GM21786 (cell line): ENCODE data around the gene CDK5RAP3.
A peak's percentile ranks its signal among the peaks of the same experiment; 100 is the strongest.

Experiments used
- ATAC-seq: cut with Tn5 transposase; IDR thresholded peaks from one replicate; pipeline ENCODE4 v1.9.1; 2021; ENCODE audit not compliant: unreplicated experiment

CDK5RAP3 gene

DNA sequence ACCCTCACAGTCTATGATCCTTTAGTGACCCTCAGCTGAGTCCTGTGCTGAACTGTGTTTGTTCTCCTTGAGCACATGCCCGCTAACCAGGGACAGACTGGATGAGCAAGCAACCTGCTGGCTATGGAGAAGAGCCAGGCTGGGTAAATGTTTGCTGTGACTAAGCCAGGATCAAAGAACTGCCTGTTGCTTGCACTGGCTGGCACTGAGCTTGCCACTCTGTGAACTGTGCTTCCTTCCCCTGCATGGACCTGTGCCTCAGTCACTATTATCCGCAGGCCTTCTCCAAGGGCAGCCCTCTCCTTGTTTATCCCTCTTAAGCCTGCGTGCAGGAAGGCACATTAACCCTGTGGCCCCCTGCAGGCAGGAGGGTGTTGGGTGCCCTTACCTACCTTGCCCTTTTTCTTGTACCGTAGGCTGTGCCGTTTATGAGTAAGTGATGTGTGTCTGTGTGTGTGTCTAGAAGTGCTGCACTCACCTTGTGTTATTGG is 22.2 kb upstream of the CDK5RAP3 start:
- no peak for ATAC-seq

DNA sequence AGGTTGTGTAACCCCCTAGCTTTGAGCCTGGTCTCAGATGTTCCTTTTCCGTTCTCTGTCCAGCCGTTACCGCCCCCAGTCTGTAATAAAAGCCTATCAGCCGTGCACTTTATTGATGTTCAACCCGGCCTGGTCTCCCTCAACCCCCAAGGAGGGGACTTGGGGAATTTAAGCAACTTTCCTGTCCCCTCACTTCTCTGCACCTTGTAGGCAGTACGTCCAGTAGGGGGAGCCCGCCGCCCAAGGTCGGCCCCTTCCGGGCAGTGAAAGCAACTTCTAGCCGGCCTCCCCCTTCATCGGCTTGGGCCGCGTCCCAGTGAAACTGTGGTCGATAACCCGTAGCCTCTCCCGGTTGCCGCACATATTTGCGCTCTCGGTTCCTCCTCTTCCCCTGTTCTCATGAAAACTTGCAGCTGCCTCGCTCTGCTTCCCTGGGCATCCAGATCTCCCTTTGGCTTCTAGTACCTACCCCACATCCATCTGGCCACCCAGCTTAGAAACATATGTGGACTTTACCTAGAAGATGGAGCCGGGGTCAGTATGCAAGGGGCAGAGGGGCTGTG is 21.6 kb upstream of the CDK5RAP3 start:
- ATAC-seq: peak; percentile 65

- ATAC-seq: no peak
Observed at GRCh38 chr17:47949946-47950345, 21.0 kb upstream of the CDK5RAP3 start.

DNA sequence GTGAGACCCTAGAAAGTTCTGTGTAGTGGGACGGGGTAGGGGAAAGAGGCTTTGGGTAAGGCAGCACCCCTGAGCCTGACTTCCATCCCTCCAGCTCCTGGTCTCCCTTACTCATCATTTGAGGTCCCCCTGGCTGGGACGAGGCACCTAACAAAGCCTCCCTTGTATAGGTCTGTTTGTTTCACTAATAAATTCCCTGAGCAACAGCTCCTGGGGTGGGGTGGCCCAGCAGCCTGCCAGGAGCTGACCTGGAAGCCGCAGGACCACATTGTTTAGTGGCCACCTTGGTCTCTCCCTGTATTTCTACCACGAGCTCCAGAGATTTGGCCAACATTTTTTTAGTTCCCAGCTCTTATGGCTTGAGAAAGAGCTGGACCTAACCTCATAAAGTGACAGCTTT is 20.5 kb upstream of the CDK5RAP3 start:
- ATAC-seq: no peak

DNA sequence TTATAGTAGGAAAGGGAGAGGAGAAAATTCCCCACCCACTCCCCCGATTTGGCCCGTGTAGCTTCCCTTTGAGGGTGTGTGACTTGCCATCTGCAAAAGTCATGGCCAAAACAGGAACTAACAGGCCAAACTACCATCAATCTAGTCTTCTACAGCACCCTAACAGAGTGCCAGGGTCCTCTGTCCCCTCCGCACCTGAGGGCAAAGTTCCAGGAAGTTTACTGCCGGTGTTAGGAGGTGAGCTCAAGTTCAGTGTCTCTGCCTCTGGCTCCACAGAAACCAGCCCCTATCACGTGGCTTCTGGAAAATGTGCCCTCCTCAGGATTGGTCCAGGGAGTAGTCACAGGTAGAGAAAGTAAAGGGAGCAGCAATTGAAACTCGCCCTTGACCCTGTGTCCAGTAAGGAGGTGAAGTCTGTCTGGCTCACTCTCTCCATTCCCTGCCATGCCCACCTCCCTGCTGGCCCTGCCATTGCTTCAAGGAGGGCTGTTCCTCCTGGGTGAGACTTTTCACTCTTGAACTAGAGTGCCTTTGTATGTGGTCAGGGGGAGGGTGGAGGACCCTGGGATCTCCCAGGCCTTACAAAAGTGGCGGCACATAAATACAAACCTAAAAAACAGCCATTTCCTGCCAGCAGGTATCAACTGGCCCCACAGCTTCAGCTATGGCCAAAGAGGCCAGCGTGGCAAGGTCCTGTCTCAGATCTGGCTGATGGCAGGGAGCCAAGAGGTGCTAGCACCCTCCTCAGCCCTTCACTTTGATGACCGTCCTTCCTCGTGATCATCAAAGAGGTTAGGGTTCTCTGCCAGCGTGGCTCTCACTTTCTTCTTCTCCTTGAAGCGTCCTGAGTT is 18.5 kb upstream of the CDK5RAP3 start:
- ATAC-seq: no peak

GRCh38 chr17:47953909-47954308 is 17.0 kb upstream of the CDK5RAP3 start:
- no peak for ATAC-seq

DNA sequence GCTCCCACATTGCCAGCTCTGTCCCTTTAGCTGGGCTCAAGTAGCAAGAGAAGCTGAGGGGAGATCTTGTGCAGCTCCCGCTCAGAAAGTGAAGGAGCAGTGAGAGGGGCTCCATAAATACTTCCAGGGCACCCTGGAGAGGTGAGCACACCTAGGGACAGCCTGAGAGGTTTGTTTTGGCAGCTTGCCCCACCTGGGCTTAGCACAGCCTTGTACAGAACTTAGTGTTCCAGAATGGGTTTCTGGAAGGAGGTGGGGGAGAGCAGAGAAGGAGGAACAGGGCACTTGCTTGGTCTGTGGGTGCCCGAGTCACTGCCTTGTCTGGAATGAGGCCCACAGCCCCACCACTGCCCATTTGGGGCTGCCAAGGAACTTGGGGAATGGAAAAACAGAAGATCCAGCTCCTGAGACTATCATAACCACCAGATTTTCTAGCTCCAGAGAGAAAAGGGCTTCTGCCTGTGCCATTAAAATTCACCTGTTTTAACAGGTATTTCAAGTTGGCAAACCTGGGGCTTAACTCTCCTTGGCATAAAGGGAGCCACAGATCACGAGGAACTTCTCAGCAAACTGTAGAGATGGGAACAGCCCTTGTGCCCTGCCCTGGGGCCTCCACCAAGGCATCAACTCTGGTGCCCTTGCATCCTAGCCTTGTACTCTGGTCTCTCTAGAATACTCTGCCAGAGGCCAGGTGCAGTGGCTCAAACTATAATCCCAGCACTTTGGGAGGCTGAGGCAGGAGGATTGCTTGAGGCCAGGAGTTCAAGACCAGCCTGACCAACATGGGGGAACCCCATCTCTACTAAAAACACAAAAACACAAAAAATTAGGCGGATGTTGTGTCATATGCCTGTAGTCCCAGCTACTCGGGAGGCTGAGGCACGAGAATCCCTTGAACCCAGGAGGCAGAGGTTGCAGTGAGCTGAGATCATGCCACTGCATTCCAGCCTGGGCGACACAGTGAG is 15.1 kb upstream of the CDK5RAP3 start:
- ATAC-seq: no peak

DNA sequence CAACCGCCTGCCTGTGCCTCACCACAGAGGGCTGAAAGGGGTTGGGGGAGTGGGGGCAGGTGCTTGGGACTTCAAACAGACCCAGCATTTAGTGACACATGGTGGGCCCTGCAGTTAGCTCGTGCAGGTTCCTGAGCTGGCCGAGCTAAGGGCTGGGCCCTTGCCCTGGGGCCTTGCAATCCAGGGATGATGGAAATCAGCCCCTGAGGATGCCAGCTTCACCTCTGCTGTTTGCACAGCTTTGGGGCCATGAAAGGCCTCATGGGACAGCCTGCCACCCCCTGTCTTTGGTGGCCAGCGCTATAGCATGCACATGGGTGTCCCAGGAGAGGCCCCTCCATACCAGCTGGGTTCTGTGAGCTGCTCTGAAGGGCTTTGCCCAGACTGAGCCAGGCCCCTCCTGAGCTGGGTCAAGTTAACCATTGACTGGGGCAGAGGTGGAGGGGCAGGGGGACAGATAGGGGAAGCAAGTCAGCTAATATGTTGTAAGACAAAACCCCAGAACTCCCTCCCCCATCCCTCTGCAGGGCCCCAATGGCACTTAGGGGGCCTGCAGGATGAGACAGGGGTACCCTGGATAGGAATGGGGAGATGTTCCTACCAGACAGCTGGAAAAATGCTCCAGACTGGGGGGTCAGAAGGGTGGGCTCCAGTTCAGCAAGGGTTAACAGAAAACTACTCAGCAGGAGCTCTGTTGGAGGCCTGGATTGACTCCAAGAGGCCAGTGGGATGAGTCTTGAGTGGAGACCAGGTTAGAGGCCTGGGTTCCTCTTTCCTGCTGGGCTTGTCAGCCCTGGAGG is 13.9 kb upstream of the CDK5RAP3 start:
- ATAC-seq: no peak

GRCh38 chr17:47957591-47958490 is 13.1 kb upstream of the CDK5RAP3 start, which contains the start of gene PRR15L:
PRR15L (minus strand) TSS chr17:47957883; CDS start chr17:47953234, 4,649 bp downstream.
- no peak for ATAC-seq

GRCh38 chr17:47959825-47960655 is 10.9 kb upstream of the CDK5RAP3 start:
- ATAC-seq: no peak

GRCh38 chr17:47961406-47961805 is 9.5 kb upstream of the CDK5RAP3 start:
- no peak for ATAC-seq

- no peak for ATAC-seq
Observed at GRCh38 chr17:47962901-47963300, 8.0 kb upstream of the CDK5RAP3 start.

DNA sequence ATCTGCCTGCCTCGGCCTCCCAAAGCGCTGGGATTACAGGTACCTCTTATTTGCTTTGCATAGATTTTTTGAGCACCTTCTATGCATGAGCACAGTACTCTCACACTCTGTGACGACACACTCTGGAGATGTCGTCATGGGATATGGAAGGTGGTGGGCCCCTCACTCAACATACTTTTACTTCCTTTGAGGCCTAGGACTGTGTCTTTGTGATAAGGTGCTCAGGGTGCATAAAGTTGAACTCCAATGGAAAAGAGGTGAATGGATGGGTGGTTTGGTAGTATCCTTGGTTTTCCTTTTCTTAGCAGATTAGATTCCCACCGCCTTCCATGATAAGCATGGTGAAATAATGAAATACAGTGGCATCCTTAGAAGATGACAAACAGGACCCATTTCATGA is 6.1 kb upstream of the CDK5RAP3 start:
- ATAC-seq: no peak

DNA sequence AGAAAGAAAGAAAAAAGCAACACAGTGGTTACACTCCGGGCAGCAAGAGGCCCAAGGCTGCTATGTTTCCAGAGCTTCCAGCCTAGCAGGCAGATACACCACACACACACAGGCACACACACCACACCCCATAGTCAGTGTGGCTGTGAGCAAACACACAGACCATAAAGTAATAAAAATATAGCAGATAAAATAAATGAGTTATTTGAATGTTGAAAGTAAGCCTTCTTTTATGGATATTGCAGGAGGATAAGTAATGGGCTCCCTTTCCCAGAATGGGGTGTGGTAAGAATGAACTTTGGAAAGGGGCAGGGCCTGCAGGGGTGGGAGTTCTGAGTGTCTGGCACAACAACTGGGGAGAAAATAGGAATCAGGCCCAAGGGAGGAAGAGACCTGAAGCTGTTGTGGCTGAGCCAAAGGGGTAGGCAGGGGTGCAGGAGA is 4.8 kb upstream of the CDK5RAP3 start:
- no peak for ATAC-seq

DNA sequence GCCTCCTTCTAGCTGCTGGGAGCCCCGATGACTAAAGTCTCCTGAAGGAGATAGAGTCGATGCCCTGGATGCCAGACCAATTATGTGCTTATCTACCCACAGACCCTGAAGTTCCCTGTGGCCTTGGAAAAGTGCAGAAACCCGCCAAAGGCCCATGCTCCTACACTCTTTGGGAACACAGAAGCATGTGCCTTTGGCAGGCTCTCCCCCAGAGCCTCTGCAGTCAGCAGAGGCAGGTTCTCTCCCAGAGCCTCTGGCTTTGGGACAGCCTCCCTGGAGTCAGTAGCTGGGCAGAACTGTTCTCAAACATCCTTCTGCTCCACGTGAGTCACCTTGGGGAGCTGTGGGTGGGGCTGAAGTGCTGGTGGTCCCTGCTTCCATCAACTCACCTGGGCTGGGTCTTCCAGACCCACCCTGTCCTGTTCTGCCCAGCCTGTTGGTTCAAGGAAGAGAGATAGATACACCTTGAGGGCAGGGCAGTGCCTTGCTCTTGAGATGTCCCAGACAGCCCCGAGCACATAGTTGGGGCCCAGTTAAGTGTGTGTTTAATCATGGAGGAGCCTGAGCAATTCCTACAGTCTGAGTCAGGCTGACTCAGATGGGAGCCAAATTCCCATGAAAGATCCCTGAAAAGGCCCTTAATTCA is 3.2 kb upstream of the CDK5RAP3 start:
- no peak for ATAC-seq

GRCh38 chr17:47968836-47969235 is 2.1 kb upstream of the CDK5RAP3 start:
- no peak for ATAC-seq

GRCh38 chr17:47969930-47970724 is 786 bp upstream of the CDK5RAP3 start:
- no peak for ATAC-seq
